ENCODE results near the gene C9orf85.
"Not testable (repeated sequence)": the region's sequence is repeated elsewhere in the genome, so short reads cannot be mapped to it uniquely, and the experiment has no call there.

C9orf85 gene

DNA sequence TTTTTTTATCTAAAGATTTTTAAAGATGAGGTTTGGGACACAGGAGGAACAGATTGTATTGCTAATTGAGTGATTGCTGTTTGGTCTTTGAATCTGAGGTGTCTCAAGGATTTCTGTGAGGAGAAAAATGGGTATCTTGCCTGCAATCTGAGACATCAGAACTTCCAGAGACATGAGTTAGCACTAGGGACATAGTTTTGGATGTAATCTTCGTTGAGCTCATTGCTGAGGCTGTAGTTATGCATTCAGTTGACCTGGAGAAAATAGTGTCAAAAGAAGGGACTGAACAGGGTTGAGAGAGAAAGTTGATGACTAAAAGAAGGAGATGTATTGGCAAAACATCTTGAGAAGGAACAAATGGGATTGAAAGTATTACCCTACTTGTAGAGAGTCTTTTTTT is 24.6 kb downstream of the C9orf85 start:
- DNase-seq (ENCODE audit: low spot score), result no peak
- in situ Hi-C loops (cut with MboI; ENCODE audit: low pct_unique_long_range_greater_than_20kb, low sequenced_read_pairs, unreplicated experiment), result no loop called here
- no peak for TF ChIP-seq CTCF (IDR thresholded peaks at IDR 0.05; ENCODE audit: extremely low read depth, insufficient read depth, missing control alignments)

DNA sequence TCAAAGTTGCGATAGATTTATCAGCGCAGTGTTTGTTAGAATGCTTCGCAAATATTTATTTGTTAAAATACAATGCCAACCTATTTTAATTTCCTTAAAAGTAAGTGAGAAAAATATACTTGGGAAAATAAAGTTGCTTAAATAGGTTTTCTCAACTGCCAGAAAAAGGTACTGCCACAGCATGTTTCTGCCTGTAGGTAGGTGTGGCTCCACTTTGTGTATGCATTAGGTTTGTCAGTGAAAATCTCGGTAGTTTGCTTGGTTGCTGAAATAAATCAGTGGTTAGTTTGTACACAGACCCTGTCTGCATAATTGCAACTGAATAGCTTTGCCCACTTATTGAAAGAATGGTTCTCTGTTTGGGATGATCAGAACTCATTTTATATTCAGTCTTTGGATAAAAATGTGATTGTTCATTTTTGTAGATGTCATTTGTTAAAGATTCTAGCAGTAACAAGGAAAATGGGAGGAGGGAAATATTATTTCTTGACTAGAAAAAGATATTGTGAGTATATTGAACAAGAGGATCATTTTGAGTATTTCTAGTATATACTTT is 25.7 kb downstream of the C9orf85 start:
- DNase-seq (ENCODE audit: low spot score), result no peak
- in situ Hi-C loops (cut with MboI; ENCODE audit: low pct_unique_long_range_greater_than_20kb, low sequenced_read_pairs, unreplicated experiment), result no loop called here
- TF ChIP-seq CTCF (IDR thresholded peaks at IDR 0.05; ENCODE audit: extremely low read depth, insufficient read depth, missing control alignments), result no peak

DNA sequence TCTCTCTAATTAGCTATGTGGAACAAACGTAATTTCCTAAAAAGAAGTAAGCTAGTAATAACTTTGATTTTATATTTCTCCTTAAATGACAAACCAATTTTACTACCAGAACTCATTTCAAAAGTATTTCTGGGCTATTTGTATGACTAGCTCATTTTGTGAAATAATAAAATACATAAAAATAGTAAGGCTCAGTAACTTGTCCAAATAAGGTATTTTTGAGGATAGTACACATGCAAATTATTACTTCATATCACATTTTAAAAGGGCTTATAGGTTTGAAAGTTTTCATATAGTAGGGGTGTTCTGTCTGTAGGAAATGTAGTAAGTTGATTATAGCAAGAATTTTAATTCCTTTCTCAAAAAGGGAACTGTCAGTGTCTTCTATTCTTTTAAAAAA is 26.5 kb downstream of the C9orf85 start:
- in situ Hi-C loops (cut with MboI; ENCODE audit: low pct_unique_long_range_greater_than_20kb, low sequenced_read_pairs, unreplicated experiment), result no loop called here
- DNase-seq (ENCODE audit: low spot score), result no peak
- no peak for TF ChIP-seq CTCF (IDR thresholded peaks at IDR 0.05; ENCODE audit: extremely low read depth, insufficient read depth, missing control alignments)

DNA sequence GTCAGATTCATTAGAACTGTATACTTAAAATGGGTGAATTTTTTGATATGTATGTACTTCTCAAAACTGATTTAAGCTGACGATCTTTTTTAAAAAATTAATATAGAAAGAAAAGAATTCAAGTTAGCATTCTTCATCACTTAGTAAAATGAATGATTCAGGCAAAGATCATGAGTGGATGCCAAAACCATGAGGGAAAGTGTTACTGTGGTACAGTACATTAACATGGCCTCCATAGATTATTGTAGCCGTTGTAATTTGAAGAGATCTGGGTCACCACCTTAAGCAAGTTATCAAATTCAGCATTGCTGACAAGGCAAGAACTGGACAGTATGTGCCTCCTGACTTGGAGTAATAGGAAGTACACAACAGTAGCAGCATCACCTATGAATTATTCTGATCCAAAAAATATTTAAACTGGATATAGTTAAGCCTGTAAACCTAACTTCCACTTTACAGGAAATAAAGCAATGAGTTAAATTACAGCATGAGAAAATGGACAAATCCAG is 29.7 kb downstream of the C9orf85 start:
- DNase-seq (ENCODE audit: low spot score), result no peak
- TF ChIP-seq CTCF (IDR thresholded peaks at IDR 0.05; ENCODE audit: extremely low read depth, insufficient read depth, missing control alignments), result no peak
- in situ Hi-C loops (cut with MboI; ENCODE audit: low pct_unique_long_range_greater_than_20kb, low sequenced_read_pairs, unreplicated experiment), result no loop called here

- no peak for TF ChIP-seq CTCF (IDR thresholded peaks at IDR 0.05; ENCODE audit: extremely low read depth, insufficient read depth, missing control alignments)
- no peak for DNase-seq (ENCODE audit: low spot score)
- in situ Hi-C loops (cut with MboI; ENCODE audit: low pct_unique_long_range_greater_than_20kb, low sequenced_read_pairs, unreplicated experiment), result no loop called here
Observed at GRCh38 chr9:71941998-71942567, 30.6 kb downstream of the C9orf85 start.

GRCh38 chr9:71944754-71945375 is 33.4 kb downstream of the C9orf85 start:
- in situ Hi-C loops (cut with MboI; ENCODE audit: low pct_unique_long_range_greater_than_20kb, low sequenced_read_pairs, unreplicated experiment), result no loop called here
- no peak for TF ChIP-seq CTCF (IDR thresholded peaks at IDR 0.05; ENCODE audit: extremely low read depth, insufficient read depth, missing control alignments)
- DNase-seq (ENCODE audit: low spot score), result no peak

- in situ Hi-C loops (cut with MboI; ENCODE audit: low pct_unique_long_range_greater_than_20kb, low sequenced_read_pairs, unreplicated experiment), result not testable (repeated sequence)
Observed at GRCh38 chr9:71954652-71955051, 43.2 kb downstream of the C9orf85 start.

More at GRCh38 chr9:71954652-71955051, 43.2 kb downstream of the C9orf85 start:
- DNase-seq (ENCODE audit: low spot score), result not testable (repeated sequence)
